Stimulated activated naive CD8-positive, alpha-beta T cell treated with anti-CD3 and anti-CD28 coated beads, Interleukin-15, amount 100 ng/mL, for 72 hours (primary cell): ENCODE results near the gene ZNF354C.
A peak's percentile ranks its signal among the peaks of the same experiment; 100 is the strongest.

Source experiments
- ATAC-seq: fragments of 150-1000 bp; cut with Tn5 transposase; 2 replicates; pipeline ENCODE4 v1.10.0; 2021; ENCODE audit warnings: mild to moderate bottlenecking, moderate library complexity
- DNase-seq, 2 donors: peaks; one replicate each; pipeline ENCODE4 v3.0.0; 2021 to 2022
- H3K27ac Mint-ChIP-seq, 2 donors: one replicate each; pipeline ENCODE4 v1.8.0; 2022; ENCODE audit warnings: mild to moderate bottlenecking in 2 of 2, mixed read lengths in 2 of 2, moderate library complexity in 2 of 2
- H3K27me3 Mint-ChIP-seq: one replicate; pipeline ENCODE4 v1.8.0; 2022; ENCODE audit warnings: mixed read lengths
- H3K4me1 Mint-ChIP-seq: one replicate; pipeline ENCODE4 v1.8.0; 2022; ENCODE audit warnings: mild to moderate bottlenecking, mixed read lengths
- H3K4me3 Mint-ChIP-seq, 2 donors: one replicate each; pipeline ENCODE4 v1.8.0; 2022; ENCODE audit warnings: mild to moderate bottlenecking in 2 of 2, mixed read lengths in 2 of 2, moderate library complexity in 1 of 2
- H3K9me3 Mint-ChIP-seq, 2 donors: one replicate each; pipeline ENCODE4 v1.8.0; 2022; ENCODE audit warnings: mixed read lengths in 2 of 2

The ZNF354C gene

DNA sequence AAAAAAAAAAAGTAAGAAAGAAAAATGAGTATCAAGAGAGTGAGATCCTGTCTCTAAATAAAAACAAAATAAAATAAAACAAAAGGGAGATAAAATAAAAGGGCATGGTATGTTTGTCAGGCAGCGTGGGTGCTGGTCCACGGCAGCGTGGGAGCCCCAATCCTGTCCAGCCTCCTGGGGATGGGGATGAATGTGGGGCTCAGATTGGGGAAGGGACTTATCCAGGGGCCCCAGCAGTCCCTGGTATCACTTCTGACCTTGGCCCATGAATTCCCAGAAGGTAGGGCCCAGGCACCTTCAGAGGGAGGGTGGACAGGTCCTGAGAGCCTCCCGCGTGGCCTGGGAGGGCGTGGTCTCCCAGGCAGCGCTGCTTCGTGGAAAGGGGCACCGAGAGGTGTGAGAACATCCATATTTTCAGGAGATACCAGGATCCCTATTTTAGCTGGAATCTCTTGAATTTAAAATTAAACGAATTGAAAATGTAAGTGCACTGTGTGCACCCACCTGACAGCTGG is 71.2 kb downstream of the ZNF354C start:
- no peaks in the 10 kb centered on the region for H3K9me3 Mint-ChIP-seq
- no peaks in the 10 kb centered on the region for H3K27me3 Mint-ChIP-seq
- no peaks in the 10 kb centered on the region for H3K4me1 Mint-ChIP-seq
- ATAC-seq (no peak), DNase-seq (no peak)
- H3K27ac Mint-ChIP-seq: no peak overlapping the region
- no peak overlapping the region for H3K4me3 Mint-ChIP-seq

- ATAC-seq: peak; percentile 17
- Mint-ChIP-seq H3K9me3 (no peaks in the 10 kb centered on the region), H3K4me1 (no peaks in the 10 kb centered on the region), H3K4me3 (no peak overlapping the region), H3K27ac (no peak overlapping the region), H3K27me3 (no peaks in the 10 kb centered on the region)
- DNase-seq: no peak
Measured at GRCh38 chr5:179131886-179132585, 71.9 kb downstream of the ZNF354C start.

GRCh38 chr5:179132586-179133355 is 72.6 kb downstream of the ZNF354C start:
- Mint-ChIP-seq H3K4me3 (no peak overlapping the region), H3K27me3 (no peaks in the 10 kb centered on the region), H3K9me3 (no peaks in the 10 kb centered on the region), H3K27ac (no peak overlapping the region), H3K4me1 (no peaks in the 10 kb centered on the region)
- DNase-seq (no peak), ATAC-seq (no peak)
